HG03103 (cell line): ENCODE measurements around the gene AMPH.
"Not testable (repeated sequence)": the region's sequence is repeated elsewhere in the genome, so short reads cannot be mapped to it uniquely, and the experiment has no call there.

Experiments used
- ATAC-seq: cut with Tn5 transposase; IDR thresholded peaks from one replicate; pipeline ENCODE4 v1.9.1; 2021; ENCODE audit warnings: low read depth; ENCODE audit not compliant: unreplicated experiment

Gene AMPH

DNA sequence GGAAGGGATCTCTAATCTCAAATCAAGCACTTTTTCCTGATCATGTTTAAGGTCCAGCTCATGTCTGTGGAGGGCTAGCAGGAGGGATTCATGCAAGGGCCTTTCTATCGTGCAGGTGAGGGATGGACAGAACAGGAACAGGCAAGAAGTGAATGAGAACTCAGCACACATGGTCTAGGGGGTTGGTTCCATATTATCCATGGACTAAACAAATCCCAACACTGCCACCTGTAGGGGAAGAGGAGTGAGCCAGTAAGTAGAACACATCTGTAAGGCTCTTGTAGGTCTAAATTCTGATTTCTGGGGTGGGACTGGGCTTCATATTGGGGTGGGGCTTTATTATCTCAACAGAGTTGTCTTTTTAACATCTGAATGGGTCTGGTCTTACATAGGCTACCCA is 219.8 kb downstream of the AMPH start:
- ATAC-seq = no peak

DNA sequence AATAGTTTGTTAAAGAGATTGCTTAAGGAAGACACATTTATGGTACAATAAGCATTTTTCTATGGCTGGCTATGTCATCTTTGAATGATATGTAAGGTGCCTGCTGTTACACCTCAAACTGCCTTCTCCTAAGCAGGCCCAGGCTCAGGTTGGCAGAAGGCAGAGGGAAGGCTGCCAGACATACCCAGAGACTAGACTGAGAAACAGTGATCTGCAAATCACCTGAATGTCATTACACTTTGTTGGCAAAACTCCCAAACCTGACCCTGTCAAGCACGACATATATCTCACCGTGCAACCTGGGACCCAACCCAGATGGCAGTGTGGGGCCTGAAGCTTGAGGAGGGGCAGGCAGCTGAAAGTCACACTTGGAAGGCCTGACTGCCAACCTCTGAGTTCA is 221.1 kb downstream of the AMPH start:
- no peak for ATAC-seq

DNA sequence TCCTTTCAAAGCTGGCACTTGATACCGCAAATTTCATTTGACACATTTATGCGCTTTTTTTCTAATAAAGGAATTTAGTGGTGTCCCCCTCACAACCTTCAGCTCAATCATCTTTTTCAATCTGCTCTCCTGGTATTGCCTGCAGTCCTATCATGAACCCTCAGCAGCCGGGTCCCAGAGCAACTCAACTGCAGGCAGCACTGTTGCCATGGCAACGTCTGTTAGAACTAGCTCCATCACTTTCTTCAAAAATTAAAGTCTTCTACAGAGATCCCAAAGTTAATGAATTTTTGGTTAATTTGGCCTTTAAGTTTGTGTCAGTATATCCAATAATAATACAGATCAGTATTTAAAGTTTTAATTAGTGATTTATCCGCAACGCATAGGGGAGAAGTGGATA is 221.6 kb downstream of the AMPH start:
- no peak for ATAC-seq

DNA sequence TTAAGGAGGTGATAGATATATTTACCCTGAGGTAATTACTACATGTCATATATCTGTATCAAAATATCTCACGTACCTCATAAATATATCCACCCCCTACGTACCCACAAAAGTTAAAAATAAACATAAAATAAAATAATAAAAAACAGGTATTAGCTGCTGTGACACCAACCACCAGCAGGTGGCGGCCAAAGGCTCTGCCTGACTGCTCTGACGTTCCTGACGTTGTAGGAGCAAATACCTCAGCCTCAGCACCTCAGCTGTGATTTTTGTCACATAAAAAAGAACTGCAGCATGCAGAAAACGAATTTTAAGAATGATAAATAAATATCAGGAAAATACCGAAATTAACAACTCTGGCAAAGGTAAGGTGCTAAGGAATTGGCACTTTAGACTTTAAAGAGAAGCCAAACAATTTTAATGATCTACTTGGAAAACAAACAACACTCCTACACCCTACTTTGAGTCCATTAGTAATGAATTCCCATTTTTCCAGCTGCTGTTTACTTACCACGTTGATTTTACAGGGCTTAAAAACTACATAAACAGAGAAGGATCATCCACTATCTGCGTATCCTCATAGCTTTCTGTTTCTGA is 232.3 kb downstream of the AMPH start:
- peak; percentile 75 for ATAC-seq

DNA sequence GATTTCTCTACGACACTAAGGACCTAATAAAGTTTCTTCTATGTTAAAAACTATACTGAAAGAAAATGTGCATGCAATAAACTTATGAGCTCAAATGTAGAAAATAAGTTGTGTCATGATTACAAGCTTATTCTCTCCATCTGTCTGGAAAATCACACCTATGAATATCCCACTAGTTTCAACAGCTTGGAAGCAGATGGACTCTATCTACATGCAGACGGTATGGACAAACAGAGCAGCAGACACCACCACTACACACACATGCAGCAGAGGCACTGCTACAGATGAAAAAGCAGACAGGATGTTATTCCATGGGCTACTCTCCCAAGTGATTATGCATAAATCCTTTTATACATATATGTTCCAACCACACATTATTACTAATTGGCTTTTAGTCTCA is 234.3 kb downstream of the AMPH start:
- no peak for ATAC-seq

DNA sequence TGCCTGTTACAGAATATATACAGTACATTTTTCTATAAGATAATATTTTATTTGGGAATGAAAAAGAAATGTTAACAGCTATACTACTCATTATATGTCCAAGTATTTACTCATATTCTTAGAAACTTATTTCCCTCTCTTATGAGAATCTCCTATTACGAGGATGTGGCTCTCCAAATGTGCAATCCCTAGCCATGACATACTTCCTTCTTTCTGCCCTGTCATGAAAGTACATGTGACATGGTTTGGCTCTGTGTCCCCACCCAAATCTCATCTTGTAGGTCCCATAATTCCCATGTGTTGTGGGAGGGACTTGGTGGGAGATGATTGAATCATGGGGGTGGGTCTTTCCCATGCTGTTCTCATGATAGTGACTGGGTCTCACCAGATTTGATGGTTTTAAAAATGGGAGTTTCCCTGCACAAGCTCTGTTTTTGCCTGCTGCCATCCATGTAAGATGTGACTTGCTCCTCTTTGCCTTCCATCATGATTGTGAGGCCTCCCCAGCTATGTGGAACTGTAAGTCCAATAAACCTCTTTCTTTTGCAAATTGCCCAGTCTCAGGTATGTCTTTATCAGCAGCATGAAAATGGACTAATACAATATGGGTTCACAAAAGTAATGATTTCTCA is 235.1 kb downstream of the AMPH start:
- not testable (repeated sequence) for ATAC-seq

DNA sequence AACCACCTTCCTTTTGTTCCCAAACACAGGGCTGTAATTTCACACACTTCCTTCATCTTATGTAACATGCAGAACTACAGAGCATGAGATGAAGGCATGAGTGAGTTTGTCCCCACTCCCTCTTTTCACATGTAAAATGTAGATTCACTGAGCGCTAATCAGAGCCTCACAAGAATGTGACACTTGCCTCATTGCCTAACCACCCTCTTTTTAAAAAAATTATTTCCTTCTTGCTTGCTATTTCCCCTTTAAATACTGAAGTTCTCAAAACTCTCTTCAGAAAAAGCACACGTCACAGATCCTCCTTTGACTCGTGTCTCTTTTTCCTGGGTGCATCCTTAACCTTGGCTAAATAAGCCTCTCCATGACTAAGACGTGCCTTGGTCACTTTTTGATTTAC is 236.5 kb downstream of the AMPH start:
- ATAC-seq = no peak

DNA sequence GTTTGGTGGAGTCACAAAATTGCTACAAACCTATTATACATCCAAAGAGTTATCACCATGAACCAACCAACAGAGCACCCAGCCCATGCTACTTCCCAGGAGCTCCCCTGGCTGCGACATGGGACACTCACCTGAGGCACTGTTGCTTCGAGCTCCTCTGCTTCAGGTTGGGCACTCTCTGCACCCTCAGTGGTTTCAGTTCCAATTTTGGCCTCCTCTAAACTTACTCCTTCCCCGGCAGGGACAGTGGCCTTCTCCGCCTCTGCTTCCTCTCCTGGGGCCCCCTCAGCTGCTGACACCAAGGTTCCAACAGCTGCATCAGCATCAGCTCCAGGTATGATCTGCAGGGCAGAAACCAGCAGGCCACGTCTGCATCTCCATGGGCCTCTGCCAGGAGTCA is 237.3 kb downstream of the AMPH start:
- ATAC-seq = no peak

DNA sequence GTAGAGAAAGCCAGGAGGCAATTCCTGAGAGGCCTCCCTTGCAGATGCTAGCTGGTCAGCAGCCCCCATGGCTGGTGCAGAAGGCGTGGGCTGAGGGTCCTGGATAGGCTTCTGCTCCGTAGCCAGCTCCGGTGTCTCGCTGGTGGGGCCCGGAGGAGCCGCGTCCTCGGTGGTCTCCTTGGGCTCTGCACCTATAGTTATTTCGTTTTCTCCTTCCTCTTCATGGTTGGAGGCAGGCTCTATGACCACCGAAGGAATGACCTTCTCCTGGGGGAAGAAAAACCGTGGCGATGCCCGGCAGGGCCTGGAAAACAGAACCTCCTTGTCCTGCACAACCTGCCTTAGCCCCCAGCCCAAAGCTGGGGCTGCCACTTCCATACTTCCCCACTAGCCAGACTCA is 239.4 kb downstream of the AMPH start:
- ATAC-seq = no peak

DNA sequence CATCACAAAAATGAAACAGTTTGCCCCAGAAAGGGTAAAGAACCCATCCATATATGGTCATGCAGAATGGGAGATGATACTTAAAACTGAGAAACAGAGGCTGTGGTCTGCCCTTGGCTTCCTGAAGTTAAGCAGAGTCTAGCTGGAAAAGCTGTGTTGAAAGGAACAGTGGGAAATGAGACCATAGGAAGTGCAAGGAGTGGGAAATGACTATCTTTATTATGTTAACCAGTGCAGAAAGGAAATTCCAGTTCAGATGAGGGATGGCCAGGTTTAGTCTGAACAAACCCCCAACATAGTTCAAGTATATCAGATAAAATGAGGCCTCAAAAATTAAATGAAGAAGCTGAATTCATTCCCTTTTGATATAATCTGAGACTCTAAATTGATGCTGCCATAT is 245.5 kb downstream of the AMPH start:
- ATAC-seq = no peak

DNA sequence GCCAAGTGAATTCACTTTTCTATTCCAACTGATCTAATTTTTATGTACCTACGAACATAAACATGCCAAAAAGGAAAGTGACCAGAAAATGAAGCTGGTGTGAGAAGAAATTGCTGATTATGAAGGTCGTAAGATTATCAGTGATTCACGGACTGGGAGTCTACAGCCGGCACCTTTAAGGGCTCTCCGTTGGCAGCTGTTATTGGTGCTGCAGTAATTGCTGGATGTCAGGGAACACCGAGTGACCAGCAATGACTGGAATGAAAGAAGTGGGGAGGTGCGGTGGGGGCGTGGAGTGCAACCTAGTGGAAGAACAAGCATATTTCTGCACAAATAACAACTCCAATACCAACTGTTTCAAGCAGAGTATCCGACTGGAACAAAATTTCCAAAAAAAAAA is 247.9 kb downstream of the AMPH start:
- ATAC-seq = no peak

DNA sequence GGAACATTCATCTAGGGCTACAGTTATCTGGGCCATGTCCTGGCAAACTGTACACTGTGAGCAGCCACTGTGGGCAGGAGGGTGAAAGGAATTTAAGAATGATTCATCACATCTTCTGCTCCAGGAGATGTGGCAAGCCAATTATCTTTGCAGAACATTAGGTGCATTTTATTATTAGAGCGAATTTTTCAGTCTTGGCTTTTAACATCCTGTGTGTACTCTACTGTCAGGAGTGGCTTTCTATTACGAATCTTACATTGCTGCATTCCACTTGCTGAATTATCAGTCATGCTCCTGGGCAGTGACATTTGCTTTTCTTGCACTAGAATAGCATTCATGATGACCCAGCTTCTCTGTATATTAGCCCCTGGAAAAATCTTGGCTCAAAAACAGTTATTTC is 248.5 kb downstream of the AMPH start:
- no peak for ATAC-seq

DNA sequence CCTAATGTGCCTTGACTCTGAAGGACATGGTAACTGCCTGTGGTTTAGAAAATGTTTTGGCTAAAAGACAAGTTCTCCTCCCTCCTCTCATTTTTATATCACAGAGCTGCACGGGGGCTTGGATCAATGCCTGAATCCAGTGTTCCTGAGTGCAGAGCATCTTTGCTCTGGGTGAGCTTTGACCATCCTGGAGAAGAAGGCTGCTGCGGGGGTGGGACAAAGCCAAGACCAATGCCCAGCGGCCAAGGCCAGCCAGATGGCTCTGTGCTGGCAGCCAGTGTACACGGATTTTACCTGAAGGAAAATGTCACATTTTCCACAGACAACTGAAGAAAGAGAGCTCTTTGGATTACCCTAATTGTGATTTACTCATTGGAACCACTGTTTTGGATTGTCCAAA is 255.7 kb downstream of the AMPH start:
- no peak for ATAC-seq

DNA sequence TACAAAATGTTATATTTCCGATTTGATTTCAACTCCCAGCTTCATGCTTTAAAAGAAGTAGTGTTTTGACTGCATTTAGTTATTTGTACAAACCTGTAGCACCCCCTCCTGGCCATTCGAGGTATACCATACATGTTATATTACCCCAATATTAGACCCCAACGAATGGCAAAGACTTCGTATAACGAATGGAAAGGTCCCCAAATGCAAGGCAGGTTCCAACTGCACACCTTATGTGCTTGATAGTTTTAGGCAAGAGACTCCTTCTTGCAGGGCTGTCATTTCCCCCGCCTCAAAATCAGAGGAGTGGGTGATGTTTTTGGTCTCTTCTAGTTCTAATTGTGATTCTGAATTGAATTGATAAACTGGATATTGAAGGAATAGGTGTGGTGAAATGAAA is 256.7 kb downstream of the AMPH start:
- no peak for ATAC-seq

DNA sequence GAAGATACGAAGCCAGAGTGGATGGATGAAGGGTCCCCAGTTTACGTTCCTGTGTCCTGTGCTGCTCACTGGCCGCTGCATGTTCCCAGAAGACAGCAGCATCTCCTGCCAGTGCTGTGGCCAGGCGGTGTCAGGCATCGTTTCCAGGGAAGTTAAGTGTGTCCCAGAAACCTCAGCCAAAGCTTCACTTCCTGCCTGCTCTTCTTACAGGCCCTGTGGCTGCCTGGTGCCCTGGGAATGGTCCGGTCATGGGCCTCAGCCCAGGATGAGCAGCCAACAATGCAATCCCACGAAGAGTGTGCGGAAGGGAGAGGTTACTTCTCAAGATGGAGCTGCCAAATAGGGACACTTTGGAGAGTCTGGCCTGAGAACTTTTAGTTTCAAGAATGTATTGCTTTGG is 258.0 kb downstream of the AMPH start:
- ATAC-seq = no peak

DNA sequence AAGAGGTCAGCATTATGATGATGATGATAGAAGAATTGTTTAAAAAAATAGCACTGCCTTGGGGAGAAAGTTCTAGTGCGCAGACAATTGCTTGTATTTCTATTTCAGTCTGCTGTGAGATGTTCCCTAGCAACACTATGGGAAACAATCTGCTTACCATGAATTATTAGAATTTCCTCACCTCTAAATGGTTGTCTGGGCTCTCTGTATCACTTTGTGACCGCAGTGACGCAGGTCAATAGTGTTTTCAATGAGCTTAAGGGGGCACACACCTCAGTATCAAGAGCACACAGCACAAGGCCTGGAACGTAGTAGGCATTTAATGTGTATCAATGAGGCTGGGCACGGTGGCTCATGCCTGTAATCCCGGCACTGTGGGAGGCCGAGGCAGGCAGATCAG is 258.9 kb downstream of the AMPH start:
- ATAC-seq = no peak

DNA sequence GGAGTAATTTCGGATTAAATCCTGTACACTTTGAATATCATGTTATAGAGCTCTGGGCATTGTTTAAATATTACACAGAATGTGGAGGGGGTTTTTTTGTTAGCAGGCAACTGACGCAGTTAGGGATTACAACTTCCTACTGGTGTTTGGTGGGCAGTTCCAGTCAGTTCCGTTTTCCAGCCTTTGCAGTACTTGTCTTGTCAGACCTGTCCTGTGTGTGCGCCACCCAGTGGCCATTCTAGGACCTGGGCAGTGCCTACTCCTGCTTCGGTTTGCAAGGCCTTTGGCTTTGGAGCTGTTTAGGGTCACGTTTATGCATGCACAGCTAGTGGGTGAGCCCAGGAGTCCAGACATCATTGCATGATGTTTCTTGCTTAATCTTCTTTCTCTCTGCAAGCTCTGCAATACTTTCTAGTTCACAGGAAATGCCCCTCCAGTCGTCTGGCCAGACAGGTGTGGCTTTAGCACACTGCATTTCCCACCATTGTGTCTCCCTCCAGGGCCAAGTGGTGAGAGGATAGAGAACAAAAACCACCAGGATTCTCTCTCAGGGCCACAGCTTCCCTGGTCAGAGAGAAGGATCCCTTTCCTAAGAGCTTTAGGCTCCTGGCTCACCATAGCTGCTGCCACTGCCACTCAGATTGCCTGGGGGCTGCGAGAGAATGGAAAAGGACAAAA is 261.2 kb downstream of the AMPH start:
- peak; percentile 78 for ATAC-seq

DNA sequence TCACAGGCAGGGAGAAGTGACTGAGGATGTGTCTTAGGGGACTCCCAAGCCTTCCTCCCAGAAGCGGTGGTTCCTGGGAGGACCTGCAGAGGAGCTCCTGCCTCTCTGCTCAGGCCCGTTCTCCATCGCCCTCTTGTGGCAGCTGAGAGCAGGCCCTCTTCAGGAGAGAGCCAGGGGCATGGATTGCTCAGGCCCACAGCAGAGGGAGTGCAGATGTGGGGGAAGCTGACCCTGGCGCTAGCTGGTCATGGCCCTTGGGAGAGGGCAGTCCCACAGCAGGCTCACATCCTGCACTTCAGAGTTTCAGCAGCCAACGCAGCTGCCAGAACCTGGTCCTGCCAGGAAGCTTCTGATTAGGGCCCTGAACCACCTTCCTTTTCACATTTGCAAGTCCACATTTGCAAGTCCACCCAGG is 263.0 kb downstream of the AMPH start:
- peak; percentile 45 for ATAC-seq

DNA sequence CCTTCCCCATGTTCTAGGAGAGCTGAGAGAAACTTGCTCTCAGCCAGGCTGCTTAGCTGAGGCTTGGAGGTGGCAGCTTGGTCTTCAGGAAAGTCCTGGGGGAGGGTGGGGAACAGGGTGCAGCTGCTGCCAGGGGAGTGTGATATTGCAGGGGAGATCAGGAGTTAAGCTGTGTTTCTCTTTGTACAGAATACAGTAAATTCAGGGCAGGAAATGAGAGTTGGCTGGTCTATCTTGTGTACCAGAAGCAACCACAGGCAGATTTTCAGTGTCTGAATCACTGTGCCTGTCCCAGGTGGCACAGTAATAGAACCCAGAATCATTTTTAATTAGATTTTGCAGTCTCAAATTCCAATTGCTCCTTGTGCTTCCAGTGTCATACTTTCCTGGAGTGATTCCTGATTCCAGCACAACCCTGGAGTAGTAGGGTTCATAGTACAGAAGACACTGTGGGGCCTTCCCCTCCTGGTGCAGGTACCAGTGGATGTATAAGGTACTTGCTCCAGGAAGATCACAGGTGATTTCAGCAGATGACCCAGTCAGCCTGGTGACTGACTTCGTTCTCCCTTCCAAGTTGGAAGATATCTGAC is 263.8 kb downstream of the AMPH start:
- peak; percentile 46 for ATAC-seq

DNA sequence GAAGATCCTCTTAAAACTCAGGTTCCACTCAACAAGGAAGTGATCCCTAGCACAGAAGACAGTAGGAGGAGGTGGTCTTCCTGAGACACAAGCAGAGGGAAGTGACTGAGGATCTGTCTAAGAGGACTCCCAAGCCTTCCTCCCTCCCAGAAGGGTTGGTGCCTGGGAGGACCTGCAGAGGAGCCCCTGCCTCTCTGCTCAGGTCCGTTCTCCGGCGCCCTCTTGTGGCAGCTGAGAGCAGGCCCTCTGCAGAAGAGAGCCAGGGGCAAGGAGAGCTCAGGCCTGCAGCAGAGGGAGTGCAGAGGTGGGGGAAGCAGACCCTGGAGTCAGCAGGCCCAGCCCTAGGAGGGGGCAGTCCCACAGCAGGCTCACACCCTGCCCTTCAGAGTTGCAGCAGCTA is 267.8 kb downstream of the AMPH start:
- ATAC-seq = not testable (repeated sequence)

DNA sequence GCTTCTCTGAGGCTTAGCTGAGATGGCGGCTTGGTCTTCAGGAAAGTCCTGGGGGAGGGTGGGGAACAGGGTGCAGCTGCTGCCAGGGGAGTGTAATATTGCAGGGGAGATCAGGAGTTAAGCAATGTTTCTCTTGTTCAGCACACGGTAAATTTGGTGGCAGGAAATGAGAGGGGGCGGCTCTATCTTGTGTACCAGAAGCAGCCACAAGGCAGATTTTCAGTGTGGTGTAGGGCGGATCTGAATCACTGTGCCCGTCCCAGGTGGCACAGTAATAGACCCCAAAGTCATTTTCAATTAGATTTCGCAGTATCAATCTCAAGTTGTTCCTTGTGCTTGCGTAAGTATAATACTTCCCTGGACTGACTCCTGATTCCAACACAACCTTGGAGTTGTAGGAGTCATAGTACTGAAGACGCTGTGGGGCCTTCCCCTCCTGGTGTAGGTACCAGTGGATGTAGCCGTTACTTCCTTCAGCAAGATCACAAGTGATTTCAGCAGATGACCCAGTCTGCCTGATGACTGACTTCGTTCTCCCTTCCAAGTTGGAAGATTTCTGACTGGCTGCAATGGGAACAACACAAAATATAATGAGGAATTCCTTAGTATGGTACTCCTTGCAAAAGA is 268.4 kb downstream of the AMPH start:
- ATAC-seq = not testable (repeated sequence)
